GM20000 (cell line): ENCODE results near the gene CWC22.
"Not testable (repeated sequence)": the region's sequence is repeated elsewhere in the genome, so short reads cannot be mapped to it uniquely, and the experiment has no call there.

Source experiments
- DNase-seq: peaks from one replicate; pipeline ENCODE4 v3.0.0; 2012; ENCODE audit warnings: low spot score
- CTCF ChIP-seq: IDR thresholded peaks from 2 replicates; pipeline ENCODE4 v1.5.1; 2012; ENCODE audit warnings: mild to moderate bottlenecking, control low read depth; ENCODE audit errors: extremely low read depth, missing control alignments

Gene CWC22

GRCh38 chr2:179936141-179936540, 71.0 kb downstream of the CWC22 start:
- DNase-seq = no peak
- no peak for TF ChIP-seq CTCF

- TF ChIP-seq CTCF = no peak
- no peak for DNase-seq
Observed at GRCh38 chr2:179932786-179933185, 74.3 kb downstream of the CWC22 start.

- TF ChIP-seq CTCF = no peak
- no peak for DNase-seq
Observed at GRCh38 chr2:179931502-179931901, 75.6 kb downstream of the CWC22 start.

GRCh38 chr2:179929997-179930396, 77.1 kb downstream of the CWC22 start:
- not testable (repeated sequence) for DNase-seq

- TF ChIP-seq CTCF = no peak
- no peak for DNase-seq
Observed at GRCh38 chr2:179927041-179927440, 80.1 kb downstream of the CWC22 start.

GRCh38 chr2:179925713-179926112, 81.4 kb downstream of the CWC22 start:
- no peak for DNase-seq
- TF ChIP-seq CTCF = no peak

GRCh38 chr2:179917272-179917671, 89.8 kb downstream of the CWC22 start:
- TF ChIP-seq CTCF = no peak
- DNase-seq = no peak

- no peak for TF ChIP-seq CTCF
- DNase-seq = no peak
Observed at GRCh38 chr2:179915395-179915992, 91.6 kb downstream of the CWC22 start.
